ENCODE data around the gene TNFRSF19.

DNA sequence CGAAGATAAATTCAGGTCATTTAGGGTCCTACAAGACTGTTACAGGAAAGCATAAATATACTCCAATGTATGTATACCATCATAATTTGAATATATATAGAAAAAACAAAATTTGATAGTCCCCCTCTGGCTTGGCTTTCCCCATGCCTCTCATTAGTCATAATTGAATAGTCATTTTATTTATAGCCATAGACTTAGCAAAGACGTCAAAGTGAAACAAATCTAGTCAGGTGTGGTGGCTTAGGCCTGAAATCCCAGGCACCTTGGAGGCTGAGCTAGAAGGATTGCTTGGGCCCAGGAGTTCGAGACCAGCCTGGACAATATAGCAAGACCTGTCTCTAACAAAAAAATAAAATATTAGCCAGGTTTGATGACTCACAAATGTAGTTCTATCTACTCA is 141.1 kb downstream of the TNFRSF19 start:
- TF ChIP-seq, protein P1, sequence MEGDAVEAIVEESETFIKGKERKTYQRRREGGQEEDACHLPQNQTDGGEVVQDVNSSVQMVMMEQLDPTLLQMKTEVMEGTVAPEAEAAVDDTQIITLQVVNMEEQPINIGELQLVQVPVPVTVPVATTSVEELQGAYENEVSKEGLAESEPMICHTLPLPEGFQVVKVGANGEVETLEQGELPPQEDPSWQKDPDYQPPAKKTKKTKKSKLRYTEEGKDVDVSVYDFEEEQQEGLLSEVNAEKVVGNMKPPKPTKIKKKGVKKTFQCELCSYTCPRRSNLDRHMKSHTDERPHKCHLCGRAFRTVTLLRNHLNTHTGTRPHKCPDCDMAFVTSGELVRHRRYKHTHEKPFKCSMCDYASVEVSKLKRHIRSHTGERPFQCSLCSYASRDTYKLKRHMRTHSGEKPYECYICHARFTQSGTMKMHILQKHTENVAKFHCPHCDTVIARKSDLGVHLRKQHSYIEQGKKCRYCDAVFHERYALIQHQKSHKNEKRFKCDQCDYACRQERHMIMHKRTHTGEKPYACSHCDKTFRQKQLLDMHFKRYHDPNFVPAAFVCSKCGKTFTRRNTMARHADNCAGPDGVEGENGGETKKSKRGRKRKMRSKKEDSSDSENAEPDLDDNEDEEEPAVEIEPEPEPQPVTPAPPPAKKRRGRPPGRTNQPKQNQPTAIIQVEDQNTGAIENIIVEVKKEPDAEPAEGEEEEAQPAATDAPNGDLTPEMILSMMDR (IDR thresholded peaks at IDR 0.05): no peak
- no peak for TF ChIP-seq POLR2A (IDR thresholded peaks at IDR 0.05)

All from prostate gland (tissue), 2 donors.